Right atrium auricular region (tissue), 2 donors: Measurements from ENCODE around the gene GIMAP2. TPM values are rescaled to one million over a fixed set of nuclear protein-coding genes. Genes with fewer than 3 reads are reported as not detected.

Source experiments
- DNase-seq: peaks from one replicate; pipeline ENCODE4 v3.0.0-alpha.2; 2019; ENCODE audit warnings: low spot score
- H3K27ac ChIP-seq, 2 donors: fragments of 200-600 bp; sonication (generic); 1 replicate in 1 of 2; 2 replicates in 1 of 2; pipeline ENCODE4 v1.5.1; 2016 to 2019
- H3K27me3 ChIP-seq, 2 donors: fragments of 200-600 bp; sonication (generic); one replicate each; pipeline versions ENCODE4 v1.5.1 to v1.6.0; 2017 to 2019
- H3K36me3 ChIP-seq: fragments of 200-600 bp; sonication (generic); one replicate; pipeline ENCODE4 v1.5.1; 2016
- H3K4me1 ChIP-seq, 2 donors: fragments of 200-600 bp; sonication (generic); one replicate each; pipeline versions ENCODE4 v1.5.1 to v1.6.0; 2017 to 2019
- H3K4me3 ChIP-seq, 2 donors: fragments of 200-600 bp; sonication (generic); 1 replicate in 1 of 2; 2 replicates in 1 of 2; pipeline ENCODE4 v1.5.1; 2017 to 2019; ENCODE audit warnings: mild to moderate bottlenecking in 1 of 2, moderate library complexity in 1 of 2
- H3K9me3 ChIP-seq, 2 donors: fragments of 200-600 bp; sonication (generic); one replicate each; pipeline ENCODE4 v1.5.1; 2019
- CTCF ChIP-seq, 2 donors: fragments of 200-600 bp; sonication (generic); IDR thresholded peaks; one replicate each; pipeline ENCODE4 v1.5.1; 2019; ENCODE audit warnings: antibody characterized with exemption in 2 of 2
- total RNA-seq, 2 donors: library from RNA; depleted of rRNA; stranded (reverse); fragments of >200 nt; gene quantifications; one replicate each; pipeline ENCODE4 v1.1.0, GENCODE V29; 2016

Gene GIMAP2
- total RNA-seq, 2 donors from 2014 or later = 3.8 to 8.3 TPM

GRCh38 chr7:150716939-150717338 lies 31.4 kb downstream of the GIMAP2 start:
- no peak for DNase-seq
- no peak for TF ChIP-seq CTCF (IDR thresholded peaks at IDR 0.05)
- Histone ChIP-seq H3K27ac (peak overlapping the region; percentile 65 to 78), H3K36me3 (peaks cover 9% of the 10 kb centered on the region), H3K27me3 (no peaks in the 10 kb centered on the region), H3K4me1 (peaks cover 0 to 9% of the 10 kb centered on the region in 2 donors), H3K4me3 (peak overlapping the region; percentile 45 to 49), H3K9me3 (peaks cover 0 to 7% of the 10 kb centered on the region in 2 donors)

GRCh38 chr7:150717814-150718420 lies 32.4 kb downstream of the GIMAP2 start:
- no peak for DNase-seq
- H3K9me3 ChIP-seq = peaks cover 0 to 2% of the 10 kb centered on the region in 2 donors
- peak overlapping the region; percentile 45 to 49 for H3K4me3 ChIP-seq
- peaks cover 9% of the 10 kb centered on the region for H3K36me3 ChIP-seq
- no peaks in the 10 kb centered on the region for H3K27me3 ChIP-seq
- TF ChIP-seq CTCF (IDR thresholded peaks at IDR 0.05) = no peak
- peaks cover 0 to 18% of the 10 kb centered on the region in 2 donors for H3K4me1 ChIP-seq
- peak overlapping the region; percentile 65 to 78 for H3K27ac ChIP-seq

- Histone ChIP-seq H3K36me3 (peaks cover 9% of the 10 kb centered on the region), H3K27me3 (no peaks in the 10 kb centered on the region), H3K4me3 (no peak overlapping the region), H3K9me3 (no peaks in the 10 kb centered on the region), H3K4me1 (peaks cover 0 to 18% of the 10 kb centered on the region in 2 donors), H3K27ac (peak overlapping the region; percentile 65 to 78)
- TF ChIP-seq CTCF (IDR thresholded peaks at IDR 0.05) = no peak
- DNase-seq = no peak
Observed at GRCh38 chr7:150719436-150719835, 33.9 kb downstream of the GIMAP2 start.

- no peak overlapping the region for H3K27ac ChIP-seq
Observed at GRCh38 chr7:150719960-150720891, 34.7 kb downstream of the GIMAP2 start.

GRCh38 chr7:150721970-150722373 lies 36.5 kb downstream of the GIMAP2 start:
- Histone ChIP-seq H3K27ac (peak overlapping the region; percentile 49 to 71), H3K4me1 (peaks cover 0 to 18% of the 10 kb centered on the region in 2 donors), H3K27me3 (no peaks in the 10 kb centered on the region), H3K4me3 (peak overlapping the region in 1 of 2 donors; percentile 20), H3K9me3 (peaks cover 0 to 7% of the 10 kb centered on the region in 2 donors), H3K36me3 (peaks cover 9% of the 10 kb centered on the region)
- TF ChIP-seq CTCF (IDR thresholded peaks at IDR 0.05) = no peak
- DNase-seq = no peak

More at GRCh38 chr7:150719960-150720891, 34.7 kb downstream of the GIMAP2 start:
- Histone ChIP-seq H3K9me3 (no peaks in the 10 kb centered on the region), H3K27me3 (no peaks in the 10 kb centered on the region), H3K4me1 (peaks cover 0 to 18% of the 10 kb centered on the region in 2 donors), H3K4me3 (no peak overlapping the region), H3K36me3 (peaks cover 9% of the 10 kb centered on the region)
- TF ChIP-seq CTCF (IDR thresholded peaks at IDR 0.05) = no peak
- DNase-seq = no peak
